ENCODE results near the gene MAN1C1. TPM values are rescaled to one million over a fixed set of nuclear protein-coding genes. Genes with fewer than 3 reads are reported as not detected.

MAN1C1 gene
- total RNA-seq, 1 donor from 2014 or later: 9.4 TPM

GRCh38 chr1:25675729-25676476 is 59.3 kb downstream of the MAN1C1 start:
- intact Hi-C loops (cut with micrococcal nuclease): loop anchor here (1.0 to 5.0 kb wide), 5 partner anchors 34 to 134 kb away; partner anchors contain the start of gene LDLRAP1

GRCh38 chr1:25676488-25676887 is 59.9 kb downstream of the MAN1C1 start:
- intact Hi-C loops (cut with micrococcal nuclease): loop anchor here (1.0 to 5.0 kb wide), 5 partner anchors 34 to 134 kb away; partner anchors contain the start of gene LDLRAP1

- intact Hi-C loops (cut with micrococcal nuclease): loop anchor here (5.0 kb wide), 1 partner anchor 135 kb away; the partner anchor contains the start of gene LDLRAP1
Observed at GRCh38 chr1:25677193-25677773, 60.7 kb downstream of the MAN1C1 start.

GRCh38 chr1:25679171-25679570 is 62.6 kb downstream of the MAN1C1 start:
- intact Hi-C loops (cut with micrococcal nuclease): loop anchor here (5.0 kb wide), 1 partner anchor 137 kb away; the partner anchor contains the start of gene LDLRAP1

- intact Hi-C loops (cut with micrococcal nuclease): no loop called here
Observed at GRCh38 chr1:25680701-25681100, 64.1 kb downstream of the MAN1C1 start.

- intact Hi-C loops (cut with micrococcal nuclease): no loop called here
Observed at GRCh38 chr1:25682059-25682601, 65.5 kb downstream of the MAN1C1 start.

- intact Hi-C loops (cut with micrococcal nuclease): no loop called here
Observed at GRCh38 chr1:25683177-25683576, 66.6 kb downstream of the MAN1C1 start.

- intact Hi-C loops (cut with micrococcal nuclease): no loop called here
Observed at GRCh38 chr1:25683731-25684130, 67.1 kb downstream of the MAN1C1 start.

- intact Hi-C loops (cut with micrococcal nuclease): no loop called here
Observed at GRCh38 chr1:25684216-25684965, 67.8 kb downstream of the MAN1C1 start.

- intact Hi-C loops (cut with micrococcal nuclease): no loop called here
Observed at GRCh38 chr1:25685211-25685750, 68.7 kb downstream of the MAN1C1 start.

GRCh38 chr1:25685938-25686665 is 69.5 kb downstream of the MAN1C1 start:
- intact Hi-C loops (cut with micrococcal nuclease): no loop called here

- intact Hi-C loops (cut with micrococcal nuclease): no loop called here
Observed at GRCh38 chr1:25687221-25688017, 70.8 kb downstream of the MAN1C1 start.

GRCh38 chr1:25688390-25689119 is 72.0 kb downstream of the MAN1C1 start:
- intact Hi-C loops (cut with micrococcal nuclease): no loop called here

GRCh38 chr1:25689686-25690381 is 73.2 kb downstream of the MAN1C1 start:
- intact Hi-C loops (cut with micrococcal nuclease): no loop called here

GRCh38 chr1:25690396-25690956 is 73.9 kb downstream of the MAN1C1 start:
- intact Hi-C loops (cut with micrococcal nuclease): no loop called here

- intact Hi-C loops (cut with micrococcal nuclease): no loop called here
Observed at GRCh38 chr1:25691211-25691610, 74.6 kb downstream of the MAN1C1 start.

GRCh38 chr1:25692560-25692959 is 76.0 kb downstream of the MAN1C1 start:
- intact Hi-C loops (cut with micrococcal nuclease): no loop called here

Measured in T-helper 1 cell treated with Interleukin-12 subunit alpha and Interleukin-12 subunit beta and Interleukin-4 antibody, amounts not matched to agents 30 ng/mL and 1 ng/mL, for 36 hours (primary cell).